HG02973 (cell line): Measurements from ENCODE around the gene GTF2H2C.
A peak's percentile ranks its signal among the peaks of the same experiment; 100 is the strongest.
"Not testable (repeated sequence)": the region's sequence is repeated elsewhere in the genome, so short reads cannot be mapped to it uniquely, and the experiment has no call there.

Experiments
- ATAC-seq: cut with Tn5 transposase; IDR thresholded peaks from one replicate; pipeline ENCODE4 v1.9.1; 2021; ENCODE audit warnings: moderate library complexity; ENCODE audit not compliant: unreplicated experiment

GTF2H2C gene

DNA sequence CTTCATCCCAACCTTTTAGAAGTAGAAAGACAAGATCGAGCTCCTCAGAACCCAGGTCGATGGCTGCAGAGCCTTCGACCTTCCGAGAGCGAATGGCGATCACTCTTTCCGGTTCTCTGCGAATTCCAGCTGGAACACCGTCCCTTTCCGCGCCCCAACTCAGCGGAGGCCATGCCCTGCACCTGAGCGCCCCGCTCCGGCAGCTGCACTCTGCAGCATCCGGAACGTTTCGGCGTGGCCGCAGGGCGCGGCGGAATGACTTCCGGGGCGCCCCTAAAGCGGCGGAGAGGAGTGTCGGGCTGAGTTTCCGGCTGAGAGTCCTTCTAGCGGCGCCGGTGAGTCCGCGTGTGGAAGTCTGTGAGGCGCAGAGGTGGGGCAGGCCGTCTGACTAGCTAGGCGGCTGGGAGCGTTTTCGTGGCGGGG is at the start of gene GTF2H2C:
Gene GTF2H2C, plus strand, starts transcription at position 284 of the 423 bp plus-strand sequence. CDS start 4,942 bp downstream, outside the sequence.
- peak; percentile 97 for ATAC-seq

DNA sequence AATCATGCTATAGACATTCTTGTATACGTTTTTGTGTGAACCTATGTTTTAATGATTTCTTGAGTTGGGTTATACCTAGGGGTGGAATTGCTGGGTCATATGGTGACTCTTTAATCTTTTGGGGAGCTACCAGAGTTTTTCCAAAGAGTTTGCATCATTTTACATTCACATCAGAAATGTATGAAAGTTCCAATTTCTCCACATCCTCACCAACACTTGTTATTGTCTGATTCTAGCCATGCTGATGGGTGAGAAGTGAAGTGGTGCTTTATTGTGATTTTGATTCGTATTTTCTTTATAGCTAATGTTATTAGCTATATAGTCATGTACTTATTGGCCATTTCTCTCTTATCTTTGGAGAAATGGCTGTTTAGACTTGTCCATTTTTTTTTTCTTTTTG is 49.3 kb upstream of the GTF2H2C start:
- no peak for ATAC-seq

DNA sequence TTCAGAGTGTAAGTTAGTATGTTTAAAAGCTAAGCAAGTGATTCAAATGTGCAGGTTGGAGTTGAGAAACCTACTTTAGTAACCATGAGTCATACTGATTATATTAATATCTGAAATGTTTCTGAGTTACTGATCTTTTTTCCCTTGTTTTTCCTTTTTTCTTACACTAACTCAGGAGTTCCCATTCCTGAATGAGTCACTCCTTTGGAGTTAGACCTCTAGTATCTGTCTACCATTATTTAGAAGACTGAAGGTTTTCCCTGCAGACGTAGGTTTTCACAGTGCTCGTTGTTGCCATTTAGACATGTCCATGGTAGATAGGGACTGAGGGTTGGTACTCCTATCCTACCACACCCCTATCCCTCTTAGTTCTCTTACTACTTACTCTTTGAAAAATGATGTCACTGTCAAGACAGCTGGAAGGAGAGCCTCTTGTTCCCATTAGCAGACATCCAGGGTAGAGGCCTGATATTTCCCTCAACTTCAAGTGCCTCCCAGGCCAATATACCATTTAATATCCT is 47.2 kb upstream of the GTF2H2C start:
- no peak for ATAC-seq

DNA sequence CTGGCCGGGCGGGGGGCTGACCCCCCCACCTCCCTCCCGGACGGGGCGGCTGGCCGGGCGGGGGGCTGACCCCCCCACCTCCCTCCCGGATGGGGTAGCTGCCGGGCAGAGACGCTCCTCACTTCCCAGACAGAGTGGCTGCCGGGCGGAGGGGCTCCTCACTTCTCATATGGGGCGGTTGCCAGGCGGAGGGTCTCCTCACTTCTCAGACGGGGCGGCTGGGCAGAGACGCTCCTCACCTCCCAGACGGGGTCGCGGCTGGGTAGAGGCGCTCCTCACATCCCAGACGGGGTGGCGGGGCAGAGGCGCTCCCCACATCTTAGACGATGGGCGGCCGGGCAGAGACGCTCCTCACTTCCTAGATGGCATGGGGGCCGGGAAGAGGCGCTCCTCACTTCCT is 44.4 kb upstream of the GTF2H2C start:
- not testable (repeated sequence) for ATAC-seq

DNA sequence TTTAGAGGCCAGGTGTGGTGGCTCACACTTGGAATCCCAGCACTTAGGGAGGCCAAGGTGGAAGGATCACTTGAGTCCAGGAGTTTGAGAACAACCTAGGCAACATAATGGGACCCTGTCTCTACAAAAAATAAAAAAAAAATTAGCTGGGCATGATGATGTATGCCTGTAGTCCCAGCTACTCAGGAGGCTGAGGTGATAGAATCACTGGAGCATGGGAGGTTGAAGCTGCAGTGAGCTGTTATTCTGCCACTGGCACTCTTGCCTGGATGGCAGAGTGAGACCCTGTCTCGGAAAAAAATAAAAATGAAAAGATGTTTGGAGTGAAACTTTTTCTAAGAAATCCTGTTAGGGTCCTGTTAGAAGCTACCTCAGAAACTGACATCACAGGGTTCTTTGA is 43.2 kb upstream of the GTF2H2C start:
- no peak for ATAC-seq

DNA sequence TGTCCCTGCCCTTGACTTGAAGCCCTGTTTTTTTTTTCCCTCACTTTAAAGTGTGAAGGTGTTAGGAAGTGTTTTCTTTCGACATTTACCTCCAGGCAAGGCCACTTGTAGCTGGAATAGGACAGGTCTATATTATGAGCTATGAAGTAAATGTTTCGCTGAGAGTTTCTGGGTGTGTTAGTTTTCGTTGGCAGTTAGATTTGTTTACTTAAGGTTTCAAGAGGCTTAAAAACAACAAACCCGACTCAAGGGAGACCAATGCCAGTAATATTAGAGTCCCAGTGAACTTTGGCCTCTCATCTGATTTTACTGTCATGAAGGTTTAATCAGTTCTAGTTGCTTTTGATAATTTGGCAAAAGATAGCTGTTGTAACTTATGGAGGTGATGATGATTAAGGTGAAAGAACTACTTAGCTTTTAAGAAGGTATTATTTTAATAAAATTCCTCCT is 42.2 kb upstream of the GTF2H2C start:
- no peak for ATAC-seq

DNA sequence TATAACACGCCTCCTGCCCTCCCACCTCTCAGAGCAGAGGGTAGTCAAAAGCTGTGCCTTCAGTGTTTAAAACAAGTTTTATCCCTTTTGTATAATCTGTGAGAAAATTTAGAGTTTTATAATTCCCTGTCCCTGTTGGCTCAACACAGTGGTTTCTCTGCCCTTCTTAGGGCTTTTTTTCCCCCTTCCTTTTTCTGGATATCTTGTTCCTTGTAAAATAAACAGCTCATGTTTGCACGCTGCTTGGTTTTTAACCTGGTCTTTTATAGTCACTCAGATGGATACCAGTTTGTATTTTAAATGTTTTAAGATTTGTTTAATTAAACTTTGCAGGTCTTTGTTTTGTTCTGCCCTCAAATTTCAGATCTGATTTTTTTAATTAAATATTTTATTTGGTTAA is 40.7 kb upstream of the GTF2H2C start:
- ATAC-seq, result no peak

DNA sequence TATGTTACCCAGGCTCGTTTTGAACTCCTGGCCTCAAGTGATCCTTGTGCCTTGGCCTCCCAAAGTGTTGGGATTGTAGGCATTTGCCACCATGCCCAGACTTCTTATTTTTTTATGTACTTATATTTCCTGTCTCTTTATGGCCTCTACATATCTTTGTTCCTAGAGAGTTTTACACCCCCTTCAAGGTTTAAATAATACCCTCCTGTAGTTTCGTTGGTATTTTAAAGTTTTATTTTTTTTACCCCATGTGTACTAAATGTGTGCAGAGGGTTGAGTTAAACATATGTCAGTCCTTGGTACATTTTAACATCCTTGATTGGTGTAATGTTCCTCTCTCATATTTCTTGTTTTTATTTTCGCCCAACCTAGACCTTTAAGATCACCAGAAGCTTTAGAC is 38.0 kb upstream of the GTF2H2C start:
- no peak for ATAC-seq

DNA sequence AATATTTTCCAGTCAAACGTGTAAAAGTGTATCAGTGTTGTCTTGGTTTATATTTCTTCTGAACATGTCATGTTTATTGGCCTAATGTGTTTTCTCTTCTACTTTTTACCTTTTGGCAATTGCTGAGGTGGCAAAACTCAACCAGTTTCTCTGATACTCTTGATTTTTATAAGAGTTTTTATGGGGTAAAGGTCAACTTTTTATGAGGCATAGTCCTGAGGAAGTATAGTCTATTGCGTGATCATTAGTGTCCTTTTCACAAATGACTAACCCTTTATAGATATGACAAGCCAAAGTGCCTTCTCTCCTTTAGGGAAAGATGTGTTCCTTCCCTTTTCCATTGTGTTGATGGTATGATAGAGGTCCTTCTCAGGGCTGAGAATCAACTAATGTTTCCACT is 34.5 kb upstream of the GTF2H2C start:
- ATAC-seq, result no peak

DNA sequence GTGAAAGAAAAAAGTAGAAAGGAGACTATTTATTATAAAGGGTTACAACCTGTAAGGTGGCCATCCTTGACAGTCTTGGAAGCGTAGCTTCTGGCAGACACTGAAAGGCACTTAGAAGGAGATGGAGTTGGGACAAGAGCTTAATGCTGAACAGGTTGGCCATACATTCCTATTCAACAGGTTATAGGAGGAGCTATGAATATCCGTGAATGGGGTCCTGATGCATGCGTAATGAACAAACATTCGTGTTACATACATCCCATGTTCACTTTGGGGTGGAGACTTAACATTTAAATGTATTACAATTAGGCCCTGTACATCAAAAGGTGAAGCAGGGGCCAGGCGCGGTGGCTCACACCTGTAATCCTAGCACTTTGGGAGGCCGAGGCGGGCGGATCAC is 33.3 kb upstream of the GTF2H2C start:
- no peak for ATAC-seq

DNA sequence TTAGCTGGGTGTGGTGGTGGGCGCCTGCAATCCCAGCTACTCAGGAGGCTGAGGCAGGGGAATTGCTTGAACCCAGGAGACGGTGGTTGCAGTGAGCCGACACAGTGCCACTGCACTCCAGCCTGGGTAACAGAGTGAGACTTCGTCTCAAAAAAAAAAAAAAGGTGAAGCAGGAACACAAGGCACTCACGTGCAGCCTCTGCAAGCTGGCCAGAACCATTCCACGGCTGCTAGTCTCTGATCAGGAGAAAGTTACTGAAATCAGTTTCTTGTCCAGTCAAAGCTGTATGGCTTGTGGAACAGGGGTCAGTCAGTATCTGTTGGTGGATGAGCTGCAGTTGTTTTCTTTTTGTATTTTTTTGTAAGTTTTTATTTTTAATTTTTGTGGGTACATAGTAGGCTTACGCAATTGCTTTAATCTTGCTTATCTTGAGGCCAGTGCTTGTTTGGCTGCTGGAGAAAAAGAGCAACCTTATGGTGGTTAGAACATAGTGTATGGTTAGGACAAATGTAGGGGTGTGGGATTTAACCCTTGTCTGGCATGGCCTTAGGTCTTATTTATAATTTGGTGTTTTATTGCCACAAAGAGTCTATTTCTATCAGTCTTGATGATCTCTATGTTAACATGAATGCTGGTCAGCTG is 32.7 kb upstream of the GTF2H2C start:
- ATAC-seq, result no peak

DNA sequence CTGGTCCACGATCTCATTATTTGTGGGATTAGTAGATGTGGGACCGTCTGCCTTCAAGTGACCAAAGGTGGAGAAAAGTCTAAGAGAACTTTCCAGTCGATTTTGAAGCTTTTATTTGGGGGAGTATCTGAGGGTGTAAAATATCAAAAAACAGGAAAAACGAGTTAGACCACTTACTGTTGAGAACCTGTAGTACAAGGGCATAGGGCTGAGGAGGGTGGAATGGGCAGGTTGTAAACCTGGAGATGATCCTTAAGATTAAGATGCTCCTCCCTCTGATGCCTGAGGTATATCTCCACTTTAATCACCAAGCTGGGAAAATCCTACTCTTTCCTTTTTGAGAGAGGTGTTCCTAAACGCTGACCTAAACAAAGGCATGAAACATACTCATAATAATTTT is 32.0 kb upstream of the GTF2H2C start:
- ATAC-seq, result no peak

DNA sequence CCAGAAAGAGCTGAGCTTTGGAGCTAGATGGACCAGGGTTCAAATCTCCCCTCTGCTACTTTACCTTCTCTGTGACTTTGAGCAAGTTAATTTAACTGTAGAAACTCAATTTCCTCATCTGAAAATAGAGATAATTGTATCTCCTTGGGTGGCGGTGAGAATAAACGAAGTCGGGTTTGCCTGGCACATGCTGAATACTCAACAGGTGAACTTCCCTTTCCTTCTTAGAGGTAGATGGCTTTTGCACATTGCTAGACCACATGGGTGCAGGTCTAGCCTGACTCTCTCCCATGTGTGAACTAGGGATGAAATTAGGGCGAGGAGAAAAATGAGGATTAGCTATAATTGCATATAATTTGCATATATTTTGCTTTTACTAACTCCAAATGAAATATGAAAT is 31.4 kb upstream of the GTF2H2C start:
- no peak for ATAC-seq

DNA sequence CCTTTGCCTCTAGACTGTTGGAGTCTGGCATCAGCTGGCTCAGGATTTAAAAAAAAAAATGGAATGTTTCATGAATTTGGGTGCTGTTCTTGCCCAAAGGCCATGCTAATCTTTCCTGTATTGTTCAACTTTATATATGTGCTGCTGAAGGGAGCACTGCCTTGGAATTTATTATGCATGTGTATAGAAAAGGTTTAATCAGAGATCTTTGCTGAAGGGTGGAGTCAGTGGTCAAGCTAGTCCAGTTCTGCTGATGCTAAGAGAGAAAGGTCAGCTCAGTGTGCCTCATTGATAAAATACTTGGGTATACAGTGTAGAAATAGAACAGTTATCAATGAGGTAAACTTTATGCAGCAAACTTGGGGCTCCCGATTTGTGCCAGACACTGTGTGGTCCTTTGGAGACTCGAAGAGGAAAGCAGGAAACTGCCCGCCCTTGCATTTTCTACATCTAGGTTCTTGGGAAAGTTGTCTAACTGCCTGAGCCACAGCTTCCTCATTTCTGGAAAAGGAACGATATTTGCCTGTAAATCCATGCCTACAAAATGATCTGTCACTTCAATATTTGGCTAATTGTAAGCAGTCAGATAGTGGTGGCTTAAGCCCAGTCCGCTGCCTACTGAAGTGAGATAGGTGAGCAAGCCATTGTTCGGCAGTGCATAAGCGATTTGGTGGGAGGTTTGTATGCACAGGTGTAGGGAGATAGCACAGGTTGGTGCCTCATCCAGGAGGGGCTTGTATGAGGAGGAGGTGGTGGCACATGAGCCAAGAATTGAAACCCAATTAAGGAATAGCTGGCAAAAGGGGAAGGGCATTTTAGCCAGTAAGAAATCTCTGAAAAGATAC is 29.2 kb upstream of the GTF2H2C start:
- no peak for ATAC-seq

DNA sequence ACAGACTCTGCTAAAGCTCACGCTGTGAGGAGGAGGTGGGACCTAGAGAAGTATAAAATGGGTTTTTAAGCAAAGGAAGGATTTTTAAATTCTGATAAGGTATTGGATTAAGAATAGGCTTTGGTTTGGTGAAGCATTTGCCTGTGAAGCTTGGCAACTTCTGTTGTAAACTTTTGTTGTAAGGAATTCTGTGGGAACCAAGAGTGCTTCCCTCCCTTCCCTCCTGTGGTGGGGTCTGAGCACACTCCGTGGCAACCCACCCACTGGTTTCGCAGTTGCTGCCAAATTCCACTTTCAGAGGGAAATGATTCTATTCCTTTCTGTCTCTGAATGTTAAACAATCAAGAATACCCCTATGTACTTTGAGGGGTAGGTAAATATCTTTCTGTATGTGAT is 28.6 kb upstream of the GTF2H2C start:
- ATAC-seq, result no peak

DNA sequence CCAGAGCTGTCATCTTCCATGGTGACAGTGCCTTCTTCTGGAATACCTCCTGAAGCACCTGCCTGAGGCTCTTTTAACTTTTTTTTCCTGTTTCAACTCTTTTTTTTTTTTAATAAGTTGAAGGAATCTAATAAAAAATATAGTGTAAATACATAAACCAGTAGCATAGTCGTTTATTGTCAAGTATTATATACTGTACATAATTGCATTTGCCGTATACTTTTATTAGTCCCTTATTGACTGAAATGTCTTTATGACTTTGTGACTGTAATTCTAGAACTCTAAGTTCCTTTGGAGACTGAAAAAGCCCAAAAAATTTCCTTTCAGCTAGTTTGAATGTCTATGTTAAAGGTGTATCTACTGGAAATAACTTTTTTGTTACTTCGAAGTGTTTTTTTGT is 22.1 kb upstream of the GTF2H2C start:
- ATAC-seq, result not testable (repeated sequence)

DNA sequence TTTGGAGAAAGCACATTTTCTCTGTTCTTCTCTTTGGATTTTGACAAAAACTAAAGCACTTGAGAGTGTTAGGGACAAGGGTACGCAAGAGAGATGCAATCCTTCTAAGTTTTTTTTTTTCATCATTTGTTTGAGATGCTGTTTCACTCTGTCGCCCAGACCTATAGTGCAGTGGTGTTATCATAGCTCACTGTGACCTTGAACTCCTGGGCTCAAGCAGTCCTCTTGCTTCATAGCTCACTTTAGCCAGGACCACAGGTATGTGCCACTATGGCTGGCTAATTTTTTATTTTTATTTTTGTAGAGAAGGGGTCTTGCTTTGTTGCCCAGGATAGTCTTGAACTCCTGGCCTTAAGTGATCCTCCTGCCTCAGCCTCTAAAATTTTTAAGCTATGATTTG is 21.3 kb upstream of the GTF2H2C start:
- not testable (repeated sequence) for ATAC-seq

DNA sequence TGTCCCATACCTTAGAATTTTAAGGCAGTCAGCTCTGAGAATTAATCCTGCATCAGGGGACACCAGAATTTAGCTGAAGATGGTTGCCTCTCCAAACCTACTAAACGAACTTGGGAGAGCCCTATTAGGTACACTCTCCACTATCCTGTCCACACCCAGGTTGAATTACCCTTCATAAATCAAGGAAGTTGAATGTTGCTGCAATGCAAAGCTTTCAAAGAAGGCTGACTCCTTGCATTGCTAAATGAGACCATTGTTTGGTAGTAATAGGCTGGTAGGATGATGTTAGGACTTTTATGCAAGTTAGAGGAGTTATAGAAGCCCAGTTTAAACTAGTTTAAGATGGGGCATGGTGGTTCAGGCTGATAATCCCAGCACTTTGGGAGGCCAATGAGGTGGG is 18.6 kb upstream of the GTF2H2C start:
- not testable (repeated sequence) for ATAC-seq

DNA sequence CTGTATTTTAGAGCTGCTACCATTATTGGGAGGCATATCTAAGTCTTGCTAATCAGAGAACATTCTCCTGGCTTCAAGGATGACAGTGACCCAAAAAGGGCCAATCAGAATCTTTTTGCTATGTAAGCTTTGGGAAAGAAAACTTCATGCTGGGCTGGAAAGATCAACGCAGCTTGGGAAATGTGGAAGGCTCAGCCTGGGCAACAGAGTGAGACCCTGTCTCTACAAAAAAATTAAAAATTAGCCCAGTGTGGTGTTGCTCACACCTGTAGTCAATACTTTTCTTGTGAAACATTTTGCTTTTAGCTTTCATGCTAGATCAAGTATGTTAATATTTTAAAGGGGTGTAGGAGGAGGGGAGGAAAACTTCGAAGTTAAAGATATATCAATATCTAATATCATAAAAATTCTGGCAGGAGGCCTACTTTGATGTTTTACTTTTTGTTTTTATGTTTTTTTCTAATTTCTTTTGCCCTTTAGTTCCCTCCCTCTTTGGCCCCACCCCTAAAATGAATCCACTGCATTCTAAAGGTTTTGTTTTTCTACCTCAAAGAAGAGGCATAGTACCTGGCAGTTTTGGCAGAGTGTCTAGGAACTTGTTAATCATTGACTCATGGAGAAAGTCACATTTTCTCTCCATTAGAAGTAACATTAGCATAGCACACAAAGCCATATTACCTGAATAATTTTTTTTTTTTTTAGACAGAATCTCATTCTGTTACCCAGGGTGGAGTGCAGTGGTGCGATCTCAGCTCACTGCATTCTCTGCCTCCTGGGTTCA is 17.0 kb upstream of the GTF2H2C start:
- not testable (repeated sequence) for ATAC-seq

DNA sequence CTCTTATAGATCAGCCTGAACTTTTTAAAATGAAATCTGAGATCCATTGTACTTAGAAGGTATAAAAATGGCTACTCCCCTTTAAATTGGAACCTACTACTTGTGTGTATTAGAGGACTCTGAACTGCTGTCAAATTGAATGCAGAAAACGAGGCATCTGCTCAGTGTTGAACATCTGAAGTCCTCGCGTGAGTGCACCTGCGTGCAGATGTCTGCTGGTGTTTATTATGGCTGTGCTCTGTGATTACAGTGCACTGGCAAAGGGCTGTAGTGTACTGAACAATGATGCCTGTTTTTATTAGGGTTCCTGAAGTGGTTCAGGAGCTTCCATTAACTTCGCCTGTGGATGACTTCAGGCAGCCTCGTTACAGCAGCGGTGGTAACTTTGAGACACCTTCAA is 15.4 kb upstream of the GTF2H2C start:
- ATAC-seq, result not testable (repeated sequence)
